Neural cell (in vitro differentiated cells): ENCODE results near the gene NME8. TPM values are rescaled to one million over a fixed set of nuclear protein-coding genes. Genes with fewer than 3 reads are reported as not detected.

Source experiments
- H2AFZ ChIP-seq: fragments of 200-600, 300-800 bp; sonication (generic), shearing (Covaris generic); 2 replicates; pipeline ENCODE4 v1.6.0; 2014; ENCODE audit warnings: low read depth, mild to moderate bottlenecking, antibody characterized with exemption, low read length, moderate library complexity
- H3F3A ChIP-seq: fragments of 200-600 bp; shearing (Covaris generic); 2 replicates; pipeline ENCODE4 v1.6.1; 2016; ENCODE audit warnings: mild to moderate bottlenecking, moderate library complexity, mixed read lengths, antibody characterized with exemption, low read length; ENCODE audit not compliant: insufficient read depth, poor library complexity, severe bottlenecking
- H3K27ac ChIP-seq: fragments of 200-600, 300-800 bp; sonication (generic), shearing (Covaris generic); 2 replicates; pipeline ENCODE4 v1.5.1; 2014; ENCODE audit warnings: mild to moderate bottlenecking, low read length, moderate library complexity
- H3K27me3 ChIP-seq: fragments of 300-800, 200-600 bp; sonication (generic), shearing (Covaris generic); 2 replicates; pipeline ENCODE4 v1.6.0; 2014; ENCODE audit warnings: mild to moderate bottlenecking, low read depth, low read length, moderate library complexity; ENCODE audit not compliant: insufficient read depth
- H3K36me3 ChIP-seq: fragments of 300-800, 200-600 bp; sonication (generic), shearing (Covaris generic); 2 replicates; pipeline ENCODE4 v1.5.1; 2014; ENCODE audit warnings: mild to moderate bottlenecking, antibody characterized with exemption, low read length, moderate library complexity; ENCODE audit not compliant: insufficient read depth
- H3K4me2 ChIP-seq: fragments of 300-800, 200-600 bp; sonication (generic), shearing (Covaris generic); 2 replicates; pipeline ENCODE4 v1.6.0; 2014; ENCODE audit warnings: mild to moderate bottlenecking, low read length
- H3K4me3 ChIP-seq: fragments of 300-800, 200-600 bp; sonication (generic), shearing (Covaris generic); 2 replicates; pipeline ENCODE4 v1.5.1; 2014; ENCODE audit warnings: mild to moderate bottlenecking, low read length, moderate library complexity
- H3K79me2 ChIP-seq: fragments of 200-600 bp; shearing (Covaris generic); replicated peaks from 2 replicates; pipeline ENCODE4 v1.6.0; 2014; ENCODE audit warnings: mild to moderate bottlenecking, low read length, moderate library complexity; ENCODE audit not compliant: insufficient read depth
- H3K9ac ChIP-seq: fragments of 300-800, 200-600 bp; sonication (generic), shearing (Covaris generic); 2 replicates; pipeline ENCODE4 v1.6.1; 2016; ENCODE audit warnings: mild to moderate bottlenecking, low read length, mixed read lengths
- H3K9me2 ChIP-seq: fragments of 200-600 bp; shearing (Covaris generic); 2 replicates; pipeline ENCODE4 v1.6.1; 2016; ENCODE audit warnings: mild to moderate bottlenecking, low read length, mixed read lengths; ENCODE audit not compliant: insufficient read depth
- H3K9me3 ChIP-seq: fragments of 200-600, 300-800 bp; sonication (generic), shearing (Covaris generic); 2 replicates; pipeline ENCODE4 v1.6.1; 2016; ENCODE audit warnings: mild to moderate bottlenecking, mixed run types, low read length, moderate library complexity, mixed read lengths
- H4K20me1 ChIP-seq: fragments of 200-600 bp; shearing (Covaris generic); 2 replicates; pipeline ENCODE4 v1.6.1; 2016; ENCODE audit warnings: mild to moderate bottlenecking, mixed run types; ENCODE audit not compliant: insufficient read depth
- CTCF ChIP-seq: fragments of 450-650 bp; IDR thresholded peaks from 2 replicates; pipeline ENCODE4 v1.5.1; 2014; ENCODE audit warnings: antibody characterized with exemption, mild to moderate bottlenecking, moderate library complexity; ENCODE audit not compliant: poor library complexity, severe bottlenecking
- EZH2 ChIP-seq: fragments of 200-600, 300-800 bp; shearing (Covaris generic), sonication (generic); IDR thresholded peaks from 2 replicates; pipeline ENCODE4 v1.6.1; 2014; ENCODE audit warnings: antibody characterized with exemption, low read length, borderline replicate concordance, mild to moderate bottlenecking; ENCODE audit not compliant: insufficient read depth, poor library complexity, severe bottlenecking
- POLR2AphosphoS5 ChIP-seq: IDR thresholded peaks from 2 replicates; pipeline ENCODE4 v1.6.1; 2012
- RAD21 ChIP-seq: fragments of 450-650 bp; conservative IDR thresholded peaks from 2 replicates; pipeline ENCODE4 v1.6.1; 2014; ENCODE audit warnings: antibody characterized with exemption, mild to moderate bottlenecking, moderate library complexity
- REST ChIP-seq: IDR thresholded peaks from 2 replicates; pipeline ENCODE4 v1.6.1; 2012; ENCODE audit warnings: borderline replicate concordance
- SMC3 ChIP-seq: fragments of 450-650 bp; conservative IDR thresholded peaks from 2 replicates; pipeline ENCODE4 v1.6.1; 2014; ENCODE audit warnings: antibody characterized with exemption, mild to moderate bottlenecking, moderate library complexity; ENCODE audit not compliant: poor library complexity
- TAF1 ChIP-seq: IDR thresholded peaks from 2 replicates; pipeline ENCODE4 v1.6.1; 2012; ENCODE audit warnings: low read depth
- polyA plus RNA-seq: library from polyadenylated mRNA; depleted of rRNA; stranded (reverse); fragments of >200 nt; gene quantifications from 2 replicates; pipeline ENCODE4 v1.2.3, GENCODE V29; 2014

NME8 gene
- polyA plus RNA-seq, 1 donor from 2014 or later, result not detected

- H3K79me2 ChIP-seq, result no peaks in the 10 kb centered on the region
- no peaks in the 10 kb centered on the region for H3K9me3 ChIP-seq
- no peaks in the 10 kb centered on the region for H4K20me1 ChIP-seq
- no peak overlapping the region for H3K9ac ChIP-seq
- TF ChIP-seq RAD21 (peak; percentile 80), REST (no peak), POLR2AphosphoS5 (no peak), SMC3 (peak; percentile 82), EZH2 (no peak), TAF1 (no peak), CTCF (peak; percentile 80)
- no peaks in the 10 kb centered on the region for H3K27me3 ChIP-seq
- H2AFZ ChIP-seq, result no peak overlapping the region
- no peak overlapping the region for H3K27ac ChIP-seq
- no peaks in the 10 kb centered on the region for H3K9me2 ChIP-seq
- H3K36me3 ChIP-seq, result no peaks in the 10 kb centered on the region
- H3F3A ChIP-seq, result no peaks in the 10 kb centered on the region
- no peak overlapping the region for H3K4me3 ChIP-seq
- no peak overlapping the region for H3K4me2 ChIP-seq
Measured at GRCh38 chr7:37901236-37901827, 52.9 kb downstream of the NME8 start.

GRCh38 chr7:37901890-37902524 is 53.6 kb downstream of the NME8 start:
- Histone ChIP-seq H3K27me3 (no peaks in the 10 kb centered on the region), H3K9ac (no peak overlapping the region), H3K79me2 (no peaks in the 10 kb centered on the region), H3K9me3 (no peaks in the 10 kb centered on the region), H4K20me1 (no peaks in the 10 kb centered on the region), H3F3A (no peaks in the 10 kb centered on the region), H3K9me2 (no peaks in the 10 kb centered on the region), H3K4me3 (no peak overlapping the region), H3K4me2 (no peak overlapping the region), H3K27ac (no peak overlapping the region), H3K36me3 (no peaks in the 10 kb centered on the region), H2AFZ (no peak overlapping the region)
- TF ChIP-seq REST (no peak), SMC3 (no peak), EZH2 (no peak)
